Liver (tissue), 9 donors: ENCODE data around the gene SLX4IP. TPM values are rescaled to one million over a fixed set of nuclear protein-coding genes. Genes with fewer than 3 reads are reported as not detected.

ENCODE experiments used
- DNase-seq: peaks from one replicate; pipeline ENCODE4 v3.0.0-alpha.2; 2017; ENCODE audit warnings: low spot score
- H3K27ac ChIP-seq, 2 donors: one replicate each; pipeline ENCODE4 v1.7.0; 2013; ENCODE audit warnings: inconsistent platforms in 2 of 2, low read length in 2 of 2, control low read depth in 1 of 2, low read depth in 1 of 2, mild to moderate bottlenecking in 1 of 2
- H3K27me3 ChIP-seq, 4 donors: one replicate each; pipeline versions ENCODE4 v1.6.1 to v1.7.0; 2013; ENCODE audit warnings: low read length in 3 of 4, inconsistent platforms in 1 of 4, mild to moderate bottlenecking in 1 of 4, moderate library complexity in 1 of 4; ENCODE audit not compliant: control insufficient read depth in 4 of 4, insufficient read depth in 4 of 4
- H3K36me3 ChIP-seq, 4 donors: one replicate each; pipeline versions ENCODE4 v1.6.1 to v1.7.0; 2013; ENCODE audit warnings: low read length in 3 of 4, mild to moderate bottlenecking in 3 of 4, low read depth in 1 of 4, moderate library complexity in 1 of 4; ENCODE audit not compliant: control insufficient read depth in 4 of 4, insufficient read depth in 3 of 4
- H3K4me1 ChIP-seq, 4 donors: one replicate each; pipeline versions ENCODE4 v1.6.1 to v1.7.0; 2013; ENCODE audit warnings: low read length in 3 of 4, mild to moderate bottlenecking in 3 of 4, moderate library complexity in 1 of 4; ENCODE audit not compliant: control insufficient read depth in 4 of 4, insufficient read depth in 4 of 4
- H3K4me3 ChIP-seq, 3 donors: one replicate each; pipeline versions ENCODE4 v1.6.1 to v1.7.0; 2013; ENCODE audit warnings: low read length in 3 of 3, control low read depth in 1 of 3, low read depth in 1 of 3, mild to moderate bottlenecking in 1 of 3
- H3K9ac ChIP-seq, 2 donors: one replicate each; pipeline ENCODE4 v1.7.0; 2013; ENCODE audit warnings: low read length in 2 of 2, mild to moderate bottlenecking in 2 of 2, moderate library complexity in 2 of 2, control low read depth in 1 of 2, low read depth in 1 of 2
- H3K9me3 ChIP-seq, 4 donors: one replicate each; pipeline versions ENCODE4 v1.6.1 to v1.7.0; 2013; ENCODE audit warnings: low read length in 3 of 4; ENCODE audit not compliant: control insufficient read depth in 4 of 4
- ATF3 ChIP-seq: IDR thresholded peaks from 2 replicates; pipeline ENCODE4 v1.6.1; 2016; ENCODE audit warnings: antibody characterized with exemption
- EGR1 ChIP-seq, 2 donors: IDR thresholded peaks; 2 replicates each; pipeline ENCODE4 v1.6.1; 2016 to 2018; ENCODE audit warnings: antibody characterized with exemption in 2 of 2, low read depth in 2 of 2
- FOXA1 ChIP-seq: IDR thresholded peaks from 2 replicates; pipeline ENCODE4 v1.6.1; 2016; ENCODE audit warnings: antibody characterized with exemption
- FOXA2 ChIP-seq: IDR thresholded peaks from 2 replicates; pipeline ENCODE4 v1.6.1; 2016; ENCODE audit warnings: antibody characterized with exemption
- GABPA ChIP-seq, 2 donors: IDR thresholded peaks in 1 of 2; conservative IDR thresholded peaks in 1 of 2; 2 replicates each; pipeline ENCODE4 v1.6.1; 2016; ENCODE audit warnings: antibody characterized with exemption in 2 of 2, mild to moderate bottlenecking in 1 of 2, moderate library complexity in 1 of 2
- HNF4A ChIP-seq, 2 donors: conservative IDR thresholded peaks; 2 replicates each; pipeline ENCODE4 v1.6.1; 2016; ENCODE audit warnings: antibody characterized with exemption in 2 of 2, mild to moderate bottlenecking in 2 of 2
- JUND ChIP-seq, 2 donors: IDR thresholded peaks; 2 replicates each; pipeline ENCODE4 v1.6.1; 2016; ENCODE audit warnings: antibody characterized with exemption in 2 of 2
- NR2F2 ChIP-seq: IDR thresholded peaks from 2 replicates; pipeline ENCODE4 v1.6.1; 2016; ENCODE audit warnings: antibody characterized with exemption
- RAD21 ChIP-seq, 2 donors: IDR thresholded peaks; 2 replicates each; pipeline ENCODE4 v1.6.1; 2016; ENCODE audit warnings: antibody characterized with exemption in 2 of 2, mild to moderate bottlenecking in 2 of 2
- REST ChIP-seq: IDR thresholded peaks from 2 replicates; pipeline ENCODE4 v1.6.1; 2016; ENCODE audit warnings: antibody characterized with exemption, mild to moderate bottlenecking
- RXRA ChIP-seq, 2 donors: IDR thresholded peaks; 2 replicates each; pipeline ENCODE4 v1.6.1; 2017 to 2018; ENCODE audit warnings: antibody characterized with exemption in 2 of 2, mild to moderate bottlenecking in 1 of 2
- SP1 ChIP-seq: IDR thresholded peaks from 2 replicates; pipeline ENCODE4 v1.6.1; 2018; ENCODE audit warnings: antibody characterized with exemption, mild to moderate bottlenecking
- TAF1 ChIP-seq: conservative IDR thresholded peaks from 2 replicates; pipeline ENCODE4 v1.6.1; 2016; ENCODE audit warnings: antibody characterized with exemption, mild to moderate bottlenecking
- ZBTB33 ChIP-seq: IDR thresholded peaks from 2 replicates; pipeline ENCODE4 v1.6.1; 2016; ENCODE audit warnings: antibody characterized with exemption
- WGBS: extraction: QIAGEN DNeasy Blood & Tissue Kit; methylation state at CpG from one replicate; pipeline ENCODE4 v1.1.7; 2013; 5-methylcytosine and 5-hydroxymethylcytosine counted together
- polyA plus RNA-seq, 2 donors: library from polyadenylated mRNA; stranded (reverse) in 1 of 2; unstranded in 1 of 2; fragments of 200-250 nt in 1 of 2; fragments of >200 nt in 1 of 2; fragmentation: Nextera tagmentation in 1 of 2; extraction: Ambion mirVana in 1 of 2; gene quantifications; one replicate each; pipeline versions ENCODE4 v1.2.1 to v1.2.3, GENCODE V29; 2013 to 2015
- total RNA-seq, 2 donors: library from RNA; depleted of rRNA; stranded (reverse); fragments of >200 nt; gene quantifications; one replicate each; pipeline ENCODE4 v1.2.3, GENCODE V29; 2014
- TF ChIP-seq, protein P1 (sequence below): fragments of 150-350 bp; IDR thresholded peaks from 2 replicates; pipeline ENCODE4 v1.5.1; 2017; ENCODE audit warnings: improper control_type of control experiment, low read depth, low read length; ENCODE audit not compliant: missing input control
- donor health status: healthy.
- donor health status: healthy.
- donor health status: healthy.
- donor health status: healthy.
- donor health status: healthy.

The SLX4IP gene
- total and polyA plus RNA-seq, 4 donors: 1.1 to 3.4 (median 2.7) TPM

- Histone ChIP-seq H3K4me1 (peaks cover 11 to 22% (median 19%) of the 10 kb centered on the region in 4 donors), H3K36me3 (no peaks in the 10 kb centered on the region), H3K9me3 (no peaks in the 10 kb centered on the region), H3K4me3 (no peak overlapping the region), H3K27ac (no peak overlapping the region), H3K27me3 (no peaks in the 10 kb centered on the region), H3K9ac (no peak overlapping the region)
- no peak for TF ChIP-seq TAF1
- no peak for TF ChIP-seq GABPA (IDR thresholded peaks at IDR 0.05 in 1 of 2, conservative IDR thresholded peaks at IDR 0.05 in 1 of 2)
- no peak for TF ChIP-seq RAD21 (IDR thresholded peaks at IDR 0.05)
- TF ChIP-seq FOXA2: no peak
- no peak for TF ChIP-seq EGR1 (IDR thresholded peaks at IDR 0.05; ENCODE audit: low read depth in 2 of 2)
- TF ChIP-seq ZBTB33: no peak
- 89% methylated on average over 4 of the region's 4 CpGs for WGBS
- DNase-seq: no peak
Observed at GRCh38 chr20:10507052-10507451, 71.9 kb downstream of the SLX4IP start.

- 70% methylated on average over 4 of the region's 4 CpGs for WGBS
- H3K4me1 ChIP-seq: peaks cover 11 to 22% (median 19%) of the 10 kb centered on the region in 4 donors
- no peak for DNase-seq
- H3K4me3 ChIP-seq: no peak overlapping the region
- no peak overlapping the region for H3K9ac ChIP-seq
- peak overlapping the region; percentile 1 to 5 for H3K27ac ChIP-seq
- no peaks in the 10 kb centered on the region for H3K36me3 ChIP-seq
- TF ChIP-seq REST: no peak
- no peak for TF ChIP-seq EGR1 (IDR thresholded peaks at IDR 0.05; ENCODE audit: low read depth in 2 of 2)
- no peak for TF ChIP-seq NR2F2
- no peak for TF ChIP-seq ATF3
- no peak for TF ChIP-seq RXRA (IDR thresholded peaks at IDR 0.05)
- no peak for TF ChIP-seq SP1
- no peak for TF ChIP-seq FOXA1
- no peak for TF ChIP-seq TAF1
- TF ChIP-seq RAD21 (IDR thresholded peaks at IDR 0.05): no peak
- TF ChIP-seq JUND (IDR thresholded peaks at IDR 0.05): no peak
- TF ChIP-seq, protein P1, sequence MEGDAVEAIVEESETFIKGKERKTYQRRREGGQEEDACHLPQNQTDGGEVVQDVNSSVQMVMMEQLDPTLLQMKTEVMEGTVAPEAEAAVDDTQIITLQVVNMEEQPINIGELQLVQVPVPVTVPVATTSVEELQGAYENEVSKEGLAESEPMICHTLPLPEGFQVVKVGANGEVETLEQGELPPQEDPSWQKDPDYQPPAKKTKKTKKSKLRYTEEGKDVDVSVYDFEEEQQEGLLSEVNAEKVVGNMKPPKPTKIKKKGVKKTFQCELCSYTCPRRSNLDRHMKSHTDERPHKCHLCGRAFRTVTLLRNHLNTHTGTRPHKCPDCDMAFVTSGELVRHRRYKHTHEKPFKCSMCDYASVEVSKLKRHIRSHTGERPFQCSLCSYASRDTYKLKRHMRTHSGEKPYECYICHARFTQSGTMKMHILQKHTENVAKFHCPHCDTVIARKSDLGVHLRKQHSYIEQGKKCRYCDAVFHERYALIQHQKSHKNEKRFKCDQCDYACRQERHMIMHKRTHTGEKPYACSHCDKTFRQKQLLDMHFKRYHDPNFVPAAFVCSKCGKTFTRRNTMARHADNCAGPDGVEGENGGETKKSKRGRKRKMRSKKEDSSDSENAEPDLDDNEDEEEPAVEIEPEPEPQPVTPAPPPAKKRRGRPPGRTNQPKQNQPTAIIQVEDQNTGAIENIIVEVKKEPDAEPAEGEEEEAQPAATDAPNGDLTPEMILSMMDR: no peak
- TF ChIP-seq HNF4A (conservative IDR thresholded peaks at IDR 0.05): no peak
- no peaks in the 10 kb centered on the region for H3K9me3 ChIP-seq
- H3K27me3 ChIP-seq: no peaks in the 10 kb centered on the region
Observed at GRCh38 chr20:10508060-10508459, 73.0 kb downstream of the SLX4IP start.
